Left lung (tissue), 10 donors: Measurements from ENCODE around the gene AIFM3. TPM values are rescaled to one million over a fixed set of nuclear protein-coding genes. Genes with fewer than 3 reads are reported as not detected.
"Not testable (repeated sequence)": the region's sequence is repeated elsewhere in the genome, so short reads cannot be mapped to it uniquely, and the experiment has no call there.

Experiments used
- ATAC-seq: fragments of 200-7000 bp; cut with Tn5 transposase; one replicate; pipeline ENCODE4 v1.9.1; 2020; ENCODE audit warnings: moderate library complexity
- DNase-seq, 4 donors: peaks; one replicate each; pipeline ENCODE4 v3.0.0-alpha.2; 2013 to 2020
- H3K27ac ChIP-seq, 2 donors: fragments of 200-600 bp; sonication (generic) in 1 of 2; one replicate each; pipeline versions ENCODE4 v1.5.0 to v1.8.0; 2020 to 2021
- H3K27me3 ChIP-seq, 2 donors: fragments of 200-600 bp; sonication (generic) in 1 of 2; one replicate each; pipeline versions ENCODE4 v1.5.0 to v1.8.0; 2020 to 2021
- H3K36me3 ChIP-seq, 2 donors: fragments of 200-600 bp; sonication (generic) in 1 of 2; one replicate each; pipeline versions ENCODE4 v1.5.0 to v1.8.0; 2020 to 2021
- H3K4me1 ChIP-seq, 2 donors: fragments of 200-600 bp; one replicate each; pipeline ENCODE4 v1.8.0; 2021
- H3K4me3 ChIP-seq, 2 donors: fragments of 200-600 bp; sonication (generic) in 1 of 2; one replicate each; pipeline versions ENCODE4 v1.5.0 to v1.8.0; 2020 to 2021; ENCODE audit warnings: mild to moderate bottlenecking in 1 of 2
- H3K9me3 ChIP-seq, 2 donors: fragments of 200-600 bp; sonication (generic) in 1 of 2; one replicate each; pipeline versions ENCODE4 v1.5.0 to v1.8.0; 2020 to 2021
- CTCF ChIP-seq, 2 donors: fragments of 200-600 bp; sonication (generic) in 1 of 2; IDR thresholded peaks; one replicate each; pipeline versions ENCODE4 v1.5.0 to v1.8.0; 2021; ENCODE audit warnings: antibody characterized with exemption in 2 of 2
- intact Hi-C, 2 donors: fragments of 100-400 bp; cut with DNase I; formaldehyde crosslinking; loops; one replicate each; pipeline versions ENCODE4 v1.11.2 to v1.14.2; 2022
- polyA plus RNA-seq, 6 donors: library from polyadenylated mRNA; unstranded; fragments of 120-200 nt; gene quantifications; one replicate each; pipeline ENCODE4 v1.2.1, GENCODE V29; 2013; ENCODE audit not compliant: insufficient read length in 6 of 6
- total RNA-seq, 2 donors: library from RNA; stranded (reverse); fragmentation: NEBNext Ultra II Directional; extraction: Animal tissue kit (Norgen Biotek cat#: 25700); gene quantifications; one replicate each; pipeline ENCODE4 v1.2.1, GENCODE V29; 2021
- donor health status: DM: no; HTN: yes; CAD: no.
- donor health status: DM: no; HTN: no; CAD: no.

Gene AIFM3
- total and polyA plus RNA-seq, 8 donors: 0.49 to 6.5 (median 1.0) TPM

GRCh38 chr22:20922141-20922751 is 44.8 kb upstream of the AIFM3 start:
- TF ChIP-seq CTCF (IDR thresholded peaks at IDR 0.05): no peak
- H3K27ac ChIP-seq: no peak overlapping the region
- H3K9me3 ChIP-seq: no peaks in the 10 kb centered on the region
- no peaks in the 10 kb centered on the region for H3K36me3 ChIP-seq
- no peak for ATAC-seq
- intact Hi-C loops: no loop called here
- DNase-seq: no peak
- H3K27me3 ChIP-seq: no peaks in the 10 kb centered on the region
- H3K4me1 ChIP-seq: peaks cover 17 to 70% of the 10 kb centered on the region in 2 donors
- H3K4me3 ChIP-seq: no peak overlapping the region

GRCh38 chr22:20926243-20926642 is 40.8 kb upstream of the AIFM3 start:
- no peaks in the 10 kb centered on the region for H3K36me3 ChIP-seq
- DNase-seq (no peak), ATAC-seq (peak; percentile 22)
- no peaks in the 10 kb centered on the region for H3K9me3 ChIP-seq
- H3K27ac ChIP-seq: no peak overlapping the region
- intact Hi-C loops: no loop called here
- no peak for TF ChIP-seq CTCF (IDR thresholded peaks at IDR 0.05)
- H3K4me1 ChIP-seq: peaks cover 9 to 72% of the 10 kb centered on the region in 2 donors
- no peak overlapping the region for H3K4me3 ChIP-seq
- H3K27me3 ChIP-seq: no peaks in the 10 kb centered on the region

GRCh38 chr22:20927940-20928572 is 39.0 kb upstream of the AIFM3 start:
- no peaks in the 10 kb centered on the region for H3K9me3 ChIP-seq
- H3K27ac ChIP-seq: no peak overlapping the region
- H3K4me3 ChIP-seq: no peak overlapping the region
- intact Hi-C loops: no loop called here
- no peaks in the 10 kb centered on the region for H3K36me3 ChIP-seq
- DNase-seq (no peak), ATAC-seq (no peak)
- TF ChIP-seq CTCF (IDR thresholded peaks at IDR 0.05): no peak
- peaks cover 9 to 58% of the 10 kb centered on the region in 2 donors for H3K4me1 ChIP-seq
- no peaks in the 10 kb centered on the region for H3K27me3 ChIP-seq

- Histone ChIP-seq H3K4me1 (peaks cover 9 to 58% of the 10 kb centered on the region in 2 donors), H3K27me3 (no peaks in the 10 kb centered on the region), H3K4me3 (no peak overlapping the region), H3K27ac (no peak overlapping the region), H3K9me3 (no peaks in the 10 kb centered on the region), H3K36me3 (peaks cover 0 to under 1% of the 10 kb centered on the region in 2 donors)
- DNase-seq (no peak), ATAC-seq (no peak)
- no peak for TF ChIP-seq CTCF (IDR thresholded peaks at IDR 0.05)
- intact Hi-C loops: no loop called here
Measured at GRCh38 chr22:20928573-20928967, 38.5 kb upstream of the AIFM3 start.

- no peak for TF ChIP-seq CTCF (IDR thresholded peaks at IDR 0.05)
- no peaks in the 10 kb centered on the region for H3K9me3 ChIP-seq
- DNase-seq (no peak), ATAC-seq (no peak)
- peaks cover 0 to 15% of the 10 kb centered on the region in 2 donors for H3K36me3 ChIP-seq
- no peak overlapping the region for H3K27ac ChIP-seq
- no peaks in the 10 kb centered on the region for H3K27me3 ChIP-seq
- peaks cover 9 to 49% of the 10 kb centered on the region in 2 donors for H3K4me1 ChIP-seq
- intact Hi-C loops: no loop called here
- H3K4me3 ChIP-seq: no peak overlapping the region
Measured at GRCh38 chr22:20930004-20930403, 37.1 kb upstream of the AIFM3 start.

GRCh38 chr22:20930435-20930834 is 36.6 kb upstream of the AIFM3 start:
- H3K27me3 ChIP-seq, DNase-seq, intact Hi-C loops, H3K27ac ChIP-seq, ATAC-seq, H3K9me3 ChIP-seq, H3K4me3 ChIP-seq: not testable (repeated sequence)
- Histone ChIP-seq H3K4me1 (peaks cover 9 to 49% of the 10 kb centered on the region in 2 donors), H3K36me3 (peaks cover 0 to 19% of the 10 kb centered on the region in 2 donors)
